Measurements from ENCODE around the gene STARD7.

DNA sequence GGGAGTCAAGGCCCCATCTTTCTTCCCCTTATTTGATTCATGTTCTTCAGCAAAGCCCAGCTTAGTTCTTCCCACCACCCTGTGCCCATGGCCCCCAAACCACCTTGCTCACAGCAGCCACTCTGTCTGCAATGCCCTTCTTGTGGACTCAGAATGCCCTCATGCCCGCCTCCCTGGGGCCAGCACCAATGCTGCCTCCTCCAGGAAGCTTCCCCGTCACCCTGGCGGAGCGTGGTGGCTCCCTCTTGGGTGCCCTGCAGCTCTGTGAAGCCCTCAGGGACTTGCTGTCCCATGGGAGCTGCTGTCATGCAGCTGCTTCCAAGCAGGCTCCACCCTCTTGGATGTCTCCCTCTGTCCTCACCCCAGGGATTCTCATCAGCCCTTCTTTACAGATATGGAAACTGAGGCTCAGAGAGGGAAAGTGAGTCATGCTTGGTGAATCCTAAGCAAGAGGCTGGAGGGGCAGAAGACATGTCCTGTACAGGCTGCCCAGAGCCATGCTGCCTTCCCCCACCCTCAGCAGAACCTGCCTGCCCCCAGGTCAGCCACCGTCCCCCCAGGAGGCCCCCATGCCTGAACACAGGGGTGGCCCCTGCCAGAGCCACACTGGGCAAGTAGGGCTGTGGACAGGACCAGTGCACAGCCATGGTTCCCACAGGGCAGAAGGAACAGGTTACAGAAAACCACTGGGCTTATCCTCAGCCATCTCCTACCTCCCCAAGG, 51.5 kb downstream of the STARD7 start:
- TF ChIP-seq, protein P1, sequence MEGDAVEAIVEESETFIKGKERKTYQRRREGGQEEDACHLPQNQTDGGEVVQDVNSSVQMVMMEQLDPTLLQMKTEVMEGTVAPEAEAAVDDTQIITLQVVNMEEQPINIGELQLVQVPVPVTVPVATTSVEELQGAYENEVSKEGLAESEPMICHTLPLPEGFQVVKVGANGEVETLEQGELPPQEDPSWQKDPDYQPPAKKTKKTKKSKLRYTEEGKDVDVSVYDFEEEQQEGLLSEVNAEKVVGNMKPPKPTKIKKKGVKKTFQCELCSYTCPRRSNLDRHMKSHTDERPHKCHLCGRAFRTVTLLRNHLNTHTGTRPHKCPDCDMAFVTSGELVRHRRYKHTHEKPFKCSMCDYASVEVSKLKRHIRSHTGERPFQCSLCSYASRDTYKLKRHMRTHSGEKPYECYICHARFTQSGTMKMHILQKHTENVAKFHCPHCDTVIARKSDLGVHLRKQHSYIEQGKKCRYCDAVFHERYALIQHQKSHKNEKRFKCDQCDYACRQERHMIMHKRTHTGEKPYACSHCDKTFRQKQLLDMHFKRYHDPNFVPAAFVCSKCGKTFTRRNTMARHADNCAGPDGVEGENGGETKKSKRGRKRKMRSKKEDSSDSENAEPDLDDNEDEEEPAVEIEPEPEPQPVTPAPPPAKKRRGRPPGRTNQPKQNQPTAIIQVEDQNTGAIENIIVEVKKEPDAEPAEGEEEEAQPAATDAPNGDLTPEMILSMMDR (IDR thresholded peaks at IDR 0.05): no peak
- no peak for TF ChIP-seq POLR2A (IDR thresholded peaks at IDR 0.05)

Measured in body of pancreas (tissue), 4 donors.